Sciatic nerve (tissue), 2 donors: ENCODE data around the gene PRRC2B. TPM values are rescaled to one million over a fixed set of nuclear protein-coding genes. Genes with fewer than 3 reads are reported as not detected.
A peak's percentile ranks its signal among the peaks of the same experiment; 100 is the strongest.

Source experiments
- ATAC-seq: fragments of 200-7000 bp; cut with Tn5 transposase; one replicate; pipeline ENCODE4 v1.9.1; 2020; ENCODE audit warnings: mild to moderate bottlenecking, moderate library complexity
- DNase-seq: peaks from one replicate; pipeline ENCODE4 v3.0.0-alpha.2; 2020; ENCODE audit warnings: low spot score
- intact Hi-C: fragments of 100-400 bp; cut with DNase I; formaldehyde crosslinking; loops from one replicate; pipeline ENCODE4 v1.14.2; 2022
- total RNA-seq: library from RNA; stranded (reverse); fragmentation: NEBNext Ultra II Directional; extraction: Animal tissue kit (Norgen Biotek cat#: 25700); gene quantifications from one replicate; pipeline ENCODE4 v1.2.1, GENCODE V29; 2021
- donor health status: DM: no; HTN: no; CAD: no.
- donor health status: DM: no; HTN: no; CAD: no.

PRRC2B gene
- total RNA-seq, 1 donor from 2014 or later, result 252 TPM

DNA sequence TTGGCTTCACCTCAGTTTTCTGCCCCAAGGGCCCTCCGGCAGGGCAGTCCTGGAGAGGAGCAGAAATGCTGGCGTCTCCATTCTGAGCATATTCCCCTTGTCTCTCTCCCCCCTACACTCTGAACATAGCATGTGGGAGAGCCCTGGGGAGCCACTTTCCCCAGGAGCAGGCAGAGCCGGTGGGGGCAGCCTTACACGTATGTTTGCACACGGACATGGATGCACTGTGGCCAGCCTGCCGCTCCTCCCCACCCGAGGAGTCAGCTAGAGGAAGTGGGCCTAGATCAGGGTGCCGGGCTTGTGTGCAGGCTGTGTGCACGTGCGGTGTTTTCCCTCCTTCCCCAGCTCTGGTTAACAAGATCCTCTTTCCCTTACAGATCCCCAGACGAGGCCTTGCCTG is 83.5 kb downstream of the PRRC2B start:
- ATAC-seq (no peak), DNase-seq (no peak)
- intact Hi-C loops, result no loop called here

DNA sequence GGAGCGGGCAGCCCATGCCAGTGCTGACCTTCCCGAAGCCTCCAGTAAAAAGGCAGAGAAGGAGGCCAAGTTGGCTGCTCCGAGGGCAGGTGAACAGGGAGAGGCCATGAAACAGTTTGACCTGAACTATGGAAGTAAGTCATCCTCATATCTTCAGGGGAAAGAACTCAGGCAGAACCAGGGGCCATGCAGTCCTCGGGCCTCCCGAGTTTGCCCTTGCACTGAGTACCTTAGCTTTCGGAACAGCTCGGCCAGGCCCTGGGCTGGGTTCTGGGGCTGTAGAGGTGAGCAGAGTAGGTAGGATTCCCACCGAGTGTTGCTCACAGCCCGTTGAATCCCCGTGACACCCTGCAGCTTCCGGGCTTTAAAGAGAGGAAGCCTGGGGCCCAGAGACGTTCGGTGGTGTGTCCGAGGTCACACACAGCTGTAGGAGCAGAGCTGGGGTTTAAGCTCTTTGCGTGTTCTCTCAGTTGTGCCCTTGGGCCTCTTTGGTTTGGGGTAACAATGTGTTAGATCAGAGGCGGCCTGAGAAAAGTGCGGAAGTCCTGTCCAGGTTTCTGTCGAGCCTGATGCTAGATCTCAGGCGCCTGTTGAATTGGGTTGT is 84.0 kb downstream of the PRRC2B start:
- DNase-seq (no peak), ATAC-seq (no peak)
- intact Hi-C loops, result no loop called here

DNA sequence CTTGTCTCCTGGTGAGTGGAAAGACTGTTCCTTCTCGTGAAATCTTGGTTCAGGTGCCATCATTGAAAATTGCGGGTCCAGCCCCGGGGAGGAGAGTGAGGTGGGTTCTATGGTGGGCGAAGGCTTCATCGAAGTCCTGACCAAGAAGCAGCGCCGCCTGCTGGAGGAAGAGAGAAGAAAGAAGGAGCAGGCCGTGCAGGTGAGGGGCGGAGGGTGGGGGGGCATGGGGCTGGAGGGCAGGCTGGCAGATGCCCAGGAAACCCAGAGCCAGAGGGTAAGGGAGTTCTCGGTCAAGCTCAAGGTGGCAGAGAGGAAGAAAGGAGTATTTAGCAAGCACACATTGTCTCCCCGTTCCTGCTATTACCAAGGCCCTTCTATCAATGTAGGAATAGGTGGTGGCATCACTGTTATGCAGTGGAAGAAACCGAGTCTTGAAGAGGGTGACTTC is 84.6 kb downstream of the PRRC2B start:
- intact Hi-C loops, result no loop called here

DNA sequence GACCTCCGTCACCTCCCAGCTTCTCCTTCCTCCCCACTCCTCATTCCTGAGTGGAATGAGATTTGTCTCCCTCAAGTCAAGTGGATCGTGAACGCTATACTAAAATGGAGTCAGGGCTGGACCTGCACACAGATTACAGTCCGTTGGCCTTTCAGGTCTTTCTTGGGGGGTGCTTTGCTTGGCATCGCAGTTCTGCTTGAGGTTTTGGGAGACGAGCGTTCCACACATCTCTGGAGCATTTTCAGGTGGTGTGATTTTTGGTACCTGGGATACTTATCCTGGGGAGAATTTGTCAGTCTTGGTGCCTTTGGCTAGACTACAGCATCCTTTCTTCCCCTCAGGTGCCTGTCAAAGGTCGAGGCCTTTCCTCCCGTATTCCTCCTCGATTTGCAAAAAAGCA is 85.0 kb downstream of the PRRC2B start:
- no peak for ATAC-seq
- intact Hi-C loops, result no loop called here
- DNase-seq, result no peak

More for the DNA sequence above, 84.6 kb downstream of the PRRC2B start:
- ATAC-seq (no peak), DNase-seq (no peak)

DNA sequence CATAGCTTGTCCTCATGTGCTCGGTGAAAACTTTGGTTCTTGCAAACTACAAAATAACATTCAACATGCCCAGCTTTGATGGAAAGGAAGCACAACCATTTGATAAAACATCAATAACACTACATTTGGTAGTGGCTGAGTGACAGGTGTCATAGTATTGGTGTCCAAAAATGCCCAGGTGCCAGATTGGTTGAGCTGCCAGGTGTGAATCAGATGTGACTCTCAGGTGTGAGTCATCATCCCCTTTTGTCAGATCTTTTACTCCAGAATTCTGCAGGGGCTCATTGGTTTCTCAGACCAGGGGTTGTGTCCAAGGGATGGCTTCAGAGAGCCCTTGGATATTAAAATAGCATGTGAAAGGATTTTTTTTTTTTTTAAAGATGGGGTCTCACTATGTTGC is 86.4 kb downstream of the PRRC2B start:
- ATAC-seq, result no peak
- no peak for DNase-seq
- intact Hi-C loops, result no loop called here

DNA sequence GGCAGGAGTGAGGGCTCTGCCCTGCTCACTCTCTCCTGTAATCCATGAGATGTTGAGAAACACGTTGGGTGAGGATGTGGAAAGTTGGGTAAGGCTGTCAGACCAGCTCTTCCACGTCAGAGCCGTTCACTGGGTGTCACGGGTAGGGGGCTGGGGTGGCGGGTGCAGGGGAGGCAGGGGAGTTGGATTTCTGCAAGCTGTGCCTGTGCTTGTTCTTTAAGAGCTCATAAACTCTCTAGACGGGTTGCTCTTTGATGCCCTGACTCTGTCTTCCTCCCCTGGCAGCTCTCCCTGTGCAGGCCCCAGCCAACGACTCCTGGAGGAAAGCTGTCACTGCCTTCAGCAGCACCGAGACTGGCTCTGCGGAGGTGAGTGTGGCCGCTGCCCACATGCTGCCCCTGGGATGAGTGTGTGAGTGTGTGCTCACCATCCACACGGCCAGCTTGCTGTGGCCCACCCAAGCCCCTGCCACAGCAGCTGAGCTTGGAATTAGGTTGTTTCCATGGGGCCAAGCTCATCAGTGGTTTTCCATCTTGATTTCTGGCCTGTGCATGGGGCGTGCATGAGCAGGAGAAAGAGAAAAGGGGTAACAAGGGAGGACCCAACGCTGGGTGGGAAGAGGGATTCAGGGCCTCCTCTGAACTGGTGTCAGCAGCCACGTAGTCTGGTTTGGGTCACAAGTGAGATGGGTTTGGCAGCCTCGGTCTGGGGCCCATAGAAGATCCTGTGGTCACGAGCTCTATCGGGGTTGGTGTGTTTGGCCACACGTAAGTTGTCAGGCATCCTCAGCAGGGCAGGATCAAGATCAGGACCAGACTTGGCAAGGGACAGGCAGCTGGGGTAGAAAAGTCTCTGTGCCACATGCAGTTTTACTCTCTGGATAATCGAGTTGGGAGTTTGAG is 87.8 kb downstream of the PRRC2B start:
- intact Hi-C loops, result no loop called here
- DNase-seq, result no peak
- ATAC-seq, result no peak

DNA sequence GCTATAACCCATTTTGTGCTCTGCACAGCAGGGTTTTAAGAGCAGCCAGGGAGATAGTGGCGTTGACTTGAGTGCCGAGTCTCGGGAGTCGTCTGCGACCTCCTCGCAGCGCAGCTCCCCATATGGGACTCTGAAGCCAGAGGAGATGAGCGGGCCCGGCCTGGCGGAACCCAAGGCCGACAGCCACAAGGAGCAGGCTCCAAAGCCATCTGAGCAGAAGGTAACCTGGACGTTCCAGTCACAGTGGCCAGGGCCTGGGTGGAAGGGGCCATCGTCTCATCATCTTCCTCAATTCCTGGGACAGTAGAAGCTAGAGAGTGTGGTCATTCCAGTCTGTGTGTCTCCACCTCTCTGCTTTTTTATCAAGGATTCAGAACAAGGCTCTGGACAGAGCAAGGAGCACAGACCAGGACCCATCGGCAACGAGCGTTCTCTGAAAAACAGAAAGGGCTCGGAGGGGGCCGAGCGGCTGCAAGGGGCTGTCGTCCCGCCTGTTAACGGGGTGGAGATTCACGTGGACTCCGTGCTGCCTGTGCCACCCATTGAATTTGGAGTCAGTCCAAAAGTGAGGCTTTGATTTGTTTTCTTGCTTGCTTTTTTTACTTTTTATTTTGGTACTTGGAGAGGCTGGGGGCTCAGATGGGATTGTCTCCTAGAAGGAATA is 88.6 kb downstream of the PRRC2B start:
- DNase-seq (no peak), ATAC-seq (no peak)
- intact Hi-C loops, result no loop called here

DNA sequence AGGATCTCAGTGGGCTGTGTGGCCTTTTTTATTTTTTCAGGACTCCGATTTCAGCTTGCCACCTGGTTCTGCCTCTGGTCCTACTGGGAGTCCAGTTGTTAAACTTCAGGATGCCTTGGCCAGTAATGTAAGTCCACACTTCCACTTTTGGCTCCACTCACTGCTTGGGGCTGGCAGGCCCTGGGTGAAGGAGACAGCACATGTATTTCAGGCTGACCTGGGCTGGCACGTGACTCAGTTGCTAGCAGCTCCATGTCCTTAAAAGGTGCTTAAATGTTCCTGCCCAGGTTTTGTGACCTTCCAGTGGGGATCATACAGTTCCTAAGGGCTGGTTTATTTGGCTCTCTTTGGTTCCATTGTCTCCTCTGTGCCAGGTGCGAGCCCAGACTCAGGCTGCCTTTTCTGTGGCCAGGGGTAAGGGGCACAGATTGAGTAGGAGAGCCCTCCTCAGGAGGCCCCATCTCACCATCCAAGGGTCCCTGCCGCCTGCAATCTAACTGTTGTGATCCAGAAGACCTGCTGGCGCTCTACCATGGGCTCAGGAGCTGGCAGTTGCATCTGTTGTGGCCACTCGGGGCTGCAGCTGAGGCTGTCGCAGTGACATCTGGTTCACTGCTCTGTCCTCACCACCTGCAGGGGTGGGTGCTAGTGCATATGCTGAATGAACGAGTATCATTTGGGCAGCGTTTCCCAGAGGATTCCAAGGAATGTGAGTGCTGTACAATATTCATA is 89.6 kb downstream of the PRRC2B start:
- ATAC-seq, result no peak
- DNase-seq, result no peak
- intact Hi-C loops, result no loop called here

DNA sequence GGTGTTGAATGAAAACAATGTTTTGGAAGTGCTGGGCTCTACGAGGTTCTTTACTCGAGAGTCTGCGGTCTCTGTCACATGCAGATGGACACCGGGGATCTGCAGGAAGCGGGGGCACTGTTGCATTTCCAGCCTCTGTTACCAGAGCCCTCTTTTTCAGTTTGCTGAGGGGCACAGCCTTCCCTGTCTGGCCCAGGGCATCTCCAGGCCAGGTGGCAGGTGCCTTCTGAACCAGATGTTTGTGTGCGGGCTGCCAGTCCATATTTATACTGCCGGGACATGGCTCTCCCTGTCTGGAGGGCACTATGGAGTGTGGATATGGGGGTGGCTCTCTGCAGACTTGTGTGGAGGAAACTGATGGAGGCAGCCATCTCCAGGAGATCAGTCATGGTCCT is 90.2 kb downstream of the PRRC2B start:
- no peak for DNase-seq
- ATAC-seq, result no peak
- intact Hi-C loops, result no loop called here

DNA sequence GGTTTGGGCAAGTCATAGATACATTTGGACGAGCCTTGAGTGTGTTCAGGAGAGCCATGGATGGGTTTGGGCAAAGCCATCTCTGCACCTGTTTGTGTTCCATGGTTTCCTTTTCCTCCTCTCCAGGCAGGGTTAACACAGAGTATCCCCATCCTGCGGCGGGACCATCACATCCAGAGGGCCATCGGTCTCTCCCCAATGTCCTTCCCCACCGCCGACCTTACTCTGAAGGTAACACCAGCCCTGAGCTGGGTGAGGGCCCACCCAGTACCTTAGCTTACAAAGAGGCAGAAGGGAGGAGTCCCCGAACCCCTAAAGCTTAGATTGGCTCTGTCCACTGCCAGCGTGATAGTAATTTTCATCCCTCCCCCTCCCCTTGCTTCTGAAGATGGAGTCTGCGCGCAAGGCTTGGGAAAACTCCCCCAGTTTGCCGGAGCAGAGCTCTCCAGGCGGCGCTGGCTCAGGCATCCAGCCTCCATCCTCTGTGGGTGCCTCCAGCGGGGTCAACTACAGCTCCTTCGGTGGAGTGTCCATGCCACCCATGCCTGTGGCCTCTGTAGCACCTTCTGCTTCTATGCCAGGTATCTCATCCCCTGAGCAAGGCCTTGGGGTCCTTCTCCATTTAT is 90.8 kb downstream of the PRRC2B start:
- ATAC-seq, result no peak
- DNase-seq, result no peak
- intact Hi-C loops, result no loop called here

DNA sequence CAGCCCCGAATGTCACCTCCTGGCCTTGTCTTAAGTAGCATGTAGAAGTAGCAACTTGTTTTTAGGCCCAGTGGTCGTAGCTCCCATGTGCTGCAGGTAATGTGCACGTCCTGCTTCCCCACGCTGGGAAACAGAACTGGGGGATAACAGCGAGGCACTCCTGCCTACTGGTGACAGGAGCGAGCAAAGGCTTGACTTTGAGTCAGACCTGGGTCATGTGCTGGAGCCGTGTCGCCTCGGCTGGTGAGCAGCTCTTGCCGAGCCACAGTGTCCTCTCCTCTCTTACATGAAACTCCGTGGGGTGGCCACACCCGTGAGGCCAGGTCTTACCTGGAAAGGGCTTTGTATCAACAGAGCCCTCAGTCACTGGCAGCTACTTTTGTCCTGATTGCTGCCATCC is 91.3 kb downstream of the PRRC2B start:
- ATAC-seq, result no peak
- intact Hi-C loops, result no loop called here

DNA sequence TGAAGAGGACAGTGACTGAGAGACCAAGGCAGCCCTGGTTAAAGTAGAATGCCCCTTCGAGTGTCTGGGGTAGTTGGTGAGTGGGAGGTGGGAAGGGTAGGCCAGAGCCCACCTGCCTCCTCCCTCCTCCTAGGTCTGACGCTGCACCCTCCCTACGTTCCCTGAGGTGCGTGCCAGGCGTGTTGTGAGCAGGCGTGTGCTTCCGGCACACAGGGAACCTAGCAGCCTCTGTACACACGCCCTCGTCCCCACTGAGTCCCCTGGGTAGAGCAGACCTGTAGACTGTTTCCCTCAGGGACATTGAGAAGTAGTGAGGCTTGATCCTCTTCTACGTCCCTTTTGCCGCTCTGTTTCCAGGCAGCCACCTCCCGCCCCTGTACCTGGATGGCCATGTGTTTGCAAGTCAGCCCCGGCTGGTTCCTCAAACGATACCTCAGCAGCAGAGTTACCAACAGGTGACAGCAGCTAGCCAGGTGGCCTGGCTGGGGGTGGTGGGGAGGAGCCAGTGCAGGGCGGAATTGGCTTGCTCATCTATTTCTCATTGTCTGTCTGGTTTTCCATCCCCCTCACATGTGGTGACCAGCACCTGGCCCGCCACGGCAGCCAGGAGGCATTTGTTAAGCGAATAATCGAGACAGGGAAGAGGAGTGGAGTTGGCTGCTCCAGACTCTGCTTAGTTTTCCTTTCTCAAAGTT is 92.0 kb downstream of the PRRC2B start:
- intact Hi-C loops, result no loop called here
- no peak for DNase-seq
- no peak for ATAC-seq

More for the DNA sequence above, 91.3 kb downstream of the PRRC2B start:
- DNase-seq, result no peak

DNA sequence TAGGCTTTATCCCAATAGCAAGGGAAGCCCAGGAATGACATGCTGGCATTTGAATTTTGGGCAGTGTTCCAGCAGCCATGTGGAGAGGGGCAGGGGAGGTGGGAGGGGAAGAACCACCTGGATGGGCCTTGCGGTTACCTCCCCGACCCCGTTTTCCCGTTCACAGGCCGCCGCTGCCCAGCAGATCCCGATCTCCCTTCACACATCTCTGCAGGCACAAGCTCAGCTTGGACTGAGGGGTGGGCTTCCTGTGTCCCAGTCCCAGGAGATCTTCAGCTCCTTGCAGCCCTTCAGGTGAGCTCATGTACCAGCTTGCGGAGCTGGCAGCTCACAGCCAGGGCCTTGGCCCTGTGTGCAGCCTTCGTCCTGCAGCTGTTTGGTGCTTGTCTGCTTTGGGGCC is 93.1 kb downstream of the PRRC2B start:
- DNase-seq (no peak), ATAC-seq (no peak)
- intact Hi-C loops, result no loop called here

DNA sequence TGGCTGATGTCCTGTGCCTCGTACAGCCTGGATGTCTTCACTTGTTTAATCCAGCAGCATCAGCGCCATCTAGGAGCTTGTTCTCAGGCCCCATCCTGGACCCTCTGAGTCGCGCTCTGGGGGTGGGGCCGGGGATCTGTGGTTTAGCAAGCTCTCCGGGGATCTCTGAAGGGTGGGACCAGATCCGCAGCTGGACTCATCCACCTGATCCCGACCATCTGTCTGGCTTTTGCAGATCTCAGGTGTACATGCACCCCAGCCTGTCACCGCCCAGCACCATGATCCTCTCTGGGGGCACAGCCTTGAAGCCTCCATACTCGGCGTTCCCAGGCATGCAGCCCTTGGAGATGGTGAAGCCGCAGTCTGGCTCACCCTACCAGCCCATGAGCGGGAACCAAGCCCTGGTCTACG is 93.7 kb downstream of the PRRC2B start:
- DNase-seq, result no peak
- intact Hi-C loops, result no loop called here
- peak; percentile 5 for ATAC-seq

DNA sequence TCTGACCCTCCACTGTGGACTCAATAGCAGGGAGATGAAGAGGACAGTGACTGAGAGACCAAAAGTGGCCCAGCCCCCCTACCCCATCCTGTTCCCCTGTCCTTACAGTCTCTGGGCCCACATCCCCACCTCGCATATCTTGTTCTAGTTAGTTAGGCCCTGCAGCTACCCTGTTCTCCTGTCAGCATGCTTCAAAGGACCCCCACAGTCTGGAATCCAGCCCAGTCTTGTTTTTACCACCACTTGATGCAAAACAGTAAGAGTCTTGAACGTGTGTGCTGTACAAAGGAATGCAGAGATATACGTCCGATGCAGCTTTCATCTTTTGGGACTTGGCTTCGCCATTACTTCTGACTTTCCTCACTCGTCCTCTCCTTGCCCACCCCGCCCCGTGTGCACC is 96.6 kb downstream of the PRRC2B start:
- intact Hi-C loops, result no loop called here
- ATAC-seq, result no peak
- no peak for DNase-seq

DNA sequence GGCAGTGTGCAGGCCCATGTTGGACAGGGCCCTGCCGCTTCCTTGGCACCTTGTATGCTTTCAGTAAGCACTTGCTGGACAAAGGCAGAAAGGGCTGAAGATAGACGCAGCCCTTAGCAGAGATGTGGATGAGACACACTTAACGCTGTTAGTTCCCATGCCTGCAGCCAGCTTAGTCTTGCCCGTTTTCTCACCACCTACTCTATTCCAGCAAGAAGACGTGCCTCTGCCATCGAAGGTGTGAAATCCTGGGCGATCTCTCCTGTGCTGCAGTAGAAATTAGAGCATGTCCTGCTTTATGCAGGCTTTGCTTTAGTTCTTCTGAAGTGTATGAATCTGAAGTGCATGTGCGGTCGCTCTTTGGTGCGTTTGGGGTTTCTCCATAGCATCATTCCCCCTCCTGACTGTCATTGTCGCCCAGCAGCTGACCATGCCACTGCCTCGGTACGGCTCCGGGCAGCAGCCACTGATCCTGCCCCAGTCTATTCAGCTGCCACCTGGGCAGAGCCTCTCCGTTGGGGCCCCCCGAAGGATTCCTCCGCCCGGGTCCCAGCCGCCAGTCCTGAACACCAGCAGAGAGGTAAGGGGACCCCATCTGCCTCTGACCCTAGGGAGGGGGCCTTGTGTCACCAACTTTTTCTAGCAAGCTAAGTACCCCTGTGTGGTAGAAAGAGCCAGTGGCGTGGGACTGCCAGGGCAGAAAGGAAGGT is 97.3 kb downstream of the PRRC2B start:
- no peak for DNase-seq
- no peak for ATAC-seq
- intact Hi-C loops, result no loop called here

DNA sequence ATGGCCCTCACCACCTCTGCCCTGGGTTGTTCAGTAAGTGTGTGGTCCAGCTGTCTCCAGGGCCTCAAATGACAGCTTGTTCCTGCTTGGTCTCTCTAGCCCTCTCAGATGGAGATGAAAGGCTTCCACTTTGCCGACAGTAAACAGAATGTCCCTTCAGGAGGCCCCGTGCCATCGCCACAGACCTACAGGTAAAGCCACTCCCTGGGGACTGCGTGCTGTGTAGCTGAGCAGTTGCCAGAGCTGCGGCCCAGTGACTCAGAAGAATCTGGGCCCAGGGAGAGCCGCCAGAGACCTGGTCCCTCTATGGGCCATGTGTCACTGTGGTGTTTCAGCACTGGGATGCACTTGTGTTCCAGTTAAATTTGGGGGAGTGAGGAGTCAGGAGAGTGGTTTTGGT is 98.2 kb downstream of the PRRC2B start:
- intact Hi-C loops, result no loop called here
- no peak for ATAC-seq
- DNase-seq, result no peak

DNA sequence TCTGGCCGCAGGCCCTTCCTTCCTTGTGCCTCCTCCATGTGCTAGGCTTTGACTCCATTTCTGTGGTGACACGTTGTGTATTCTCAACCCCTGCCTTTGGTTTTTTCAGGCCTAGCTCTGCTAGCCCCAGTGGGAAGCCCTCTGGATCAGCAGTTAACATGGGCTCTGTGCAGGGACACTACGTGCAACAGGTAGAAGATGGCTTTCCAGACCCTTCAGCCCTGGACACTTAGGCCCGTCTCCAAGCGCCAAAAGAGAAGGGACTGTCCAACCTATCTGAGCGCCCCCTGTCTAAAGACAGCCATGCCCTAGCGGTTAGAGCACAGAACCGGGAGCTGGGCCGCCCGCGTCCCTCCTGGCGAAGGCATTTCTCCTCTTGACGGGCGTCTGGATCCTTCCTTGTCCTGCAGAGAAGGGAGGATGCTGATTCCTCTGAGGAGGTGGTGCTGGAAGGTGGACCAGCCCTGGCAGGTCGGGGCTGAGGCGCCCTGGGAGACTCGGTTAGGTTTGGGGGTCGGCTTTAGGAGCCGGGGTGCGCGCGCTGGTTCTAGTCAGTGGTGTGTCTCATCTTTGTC is 100.5 kb downstream of the PRRC2B start:
- intact Hi-C loops, result no loop called here
- no peak for DNase-seq
- ATAC-seq, result no peak
